T-helper 9 cell (primary cell): ENCODE results near the gene ZFYVE28.

Source experiments
- DNase-seq: peaks from one replicate; pipeline ENCODE4 v3.0.0-alpha.2; 2020

Gene ZFYVE28

DNA sequence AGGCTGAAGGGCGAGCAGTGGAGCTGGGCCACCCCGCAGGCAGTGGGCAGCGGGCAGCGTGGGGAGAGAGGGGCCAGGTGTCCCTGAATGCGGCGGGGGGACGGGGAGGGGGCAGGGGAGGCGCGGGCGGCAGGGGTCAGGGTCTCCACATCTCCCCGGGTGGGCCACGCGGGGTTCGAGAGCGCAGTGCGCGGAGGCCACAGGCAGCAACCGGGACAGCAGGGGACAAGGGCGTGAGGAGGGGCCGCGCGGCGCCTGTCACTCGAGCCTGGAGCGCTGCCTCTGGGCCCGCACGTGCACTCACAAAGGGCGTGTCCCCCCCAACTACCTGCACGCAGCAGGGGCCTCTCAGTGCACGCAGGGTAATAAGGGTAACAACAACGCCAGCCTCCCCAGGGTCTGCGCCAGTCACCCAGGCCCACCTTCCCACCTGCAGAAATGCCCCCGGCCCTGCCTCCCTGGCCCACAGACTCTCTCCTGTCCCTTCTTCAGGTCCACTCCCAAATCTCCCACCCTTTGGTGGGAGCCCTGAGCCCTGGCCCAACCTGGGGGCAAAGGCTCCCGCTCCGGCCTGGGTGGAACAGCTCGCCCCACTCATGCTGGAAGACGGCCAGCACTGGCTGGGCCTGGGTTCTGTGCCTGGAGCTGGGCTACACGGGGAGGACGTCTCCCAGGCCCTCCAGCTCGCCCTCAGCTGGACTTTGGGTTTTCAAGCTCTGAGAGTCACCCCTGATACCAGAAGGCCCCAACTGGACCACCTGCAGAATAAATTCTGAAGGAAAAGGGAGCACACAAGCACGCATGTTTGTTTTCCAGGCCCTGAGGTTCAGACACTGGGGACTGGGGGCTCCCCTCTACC, 53.2 kb downstream of the ZFYVE28 start:
- no peak for DNase-seq

DNA sequence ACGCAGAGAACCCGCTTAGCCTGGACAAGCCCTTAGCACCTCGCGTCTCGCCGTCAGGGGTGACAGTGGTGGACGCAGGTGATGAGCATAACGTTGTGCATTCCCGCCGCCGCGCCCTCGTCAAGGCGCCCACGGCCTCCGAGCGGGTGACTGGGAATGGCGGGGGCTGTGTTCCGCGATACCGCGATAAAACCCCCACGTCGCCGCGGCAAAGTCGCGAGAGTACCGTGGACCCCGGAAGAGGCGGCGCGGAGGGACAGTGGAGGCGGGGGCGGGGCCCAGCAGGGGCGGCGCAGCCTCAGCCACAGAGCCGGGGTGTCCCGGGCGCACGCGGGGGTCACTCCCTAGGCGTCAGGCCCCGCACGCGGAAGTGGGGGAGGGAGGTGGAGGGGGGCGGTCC, 53.8 kb downstream of the ZFYVE28 start:
- peak; percentile 42 for DNase-seq

DNA sequence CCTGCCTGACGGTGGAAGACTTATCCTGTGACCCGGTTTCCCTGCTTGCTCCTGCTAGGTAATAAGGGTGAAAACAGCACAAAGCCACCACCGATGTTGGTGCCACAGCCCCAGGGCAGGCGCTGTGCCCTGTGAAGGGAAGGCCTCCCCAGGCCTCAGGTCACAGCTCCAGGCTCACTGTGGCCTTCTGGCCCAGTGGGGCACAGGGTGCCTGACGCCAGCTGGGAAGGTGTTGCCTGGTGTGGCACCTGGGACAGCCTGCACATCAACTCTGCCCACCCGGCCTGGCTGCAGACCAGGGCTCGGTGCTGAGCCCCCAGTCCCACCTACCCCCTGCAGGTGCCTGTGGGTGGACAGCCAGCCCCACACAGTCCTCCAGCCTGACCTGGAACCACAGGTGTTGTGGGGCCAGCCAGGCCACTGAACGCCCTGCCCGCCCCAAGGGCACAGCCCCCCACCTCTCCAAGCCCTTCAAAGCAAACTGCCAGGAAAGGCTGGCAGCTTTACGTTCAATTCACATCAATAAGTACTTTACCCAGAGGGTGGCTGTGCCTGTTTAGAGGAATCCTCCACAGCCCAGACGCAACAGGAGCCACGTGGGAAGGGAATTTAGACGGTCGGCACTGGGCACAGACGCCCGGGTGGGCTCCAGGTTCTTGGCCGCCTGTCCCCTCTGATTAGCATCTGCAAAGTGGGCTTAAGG, 54.3 kb downstream of the ZFYVE28 start:
- DNase-seq: no peak

DNA sequence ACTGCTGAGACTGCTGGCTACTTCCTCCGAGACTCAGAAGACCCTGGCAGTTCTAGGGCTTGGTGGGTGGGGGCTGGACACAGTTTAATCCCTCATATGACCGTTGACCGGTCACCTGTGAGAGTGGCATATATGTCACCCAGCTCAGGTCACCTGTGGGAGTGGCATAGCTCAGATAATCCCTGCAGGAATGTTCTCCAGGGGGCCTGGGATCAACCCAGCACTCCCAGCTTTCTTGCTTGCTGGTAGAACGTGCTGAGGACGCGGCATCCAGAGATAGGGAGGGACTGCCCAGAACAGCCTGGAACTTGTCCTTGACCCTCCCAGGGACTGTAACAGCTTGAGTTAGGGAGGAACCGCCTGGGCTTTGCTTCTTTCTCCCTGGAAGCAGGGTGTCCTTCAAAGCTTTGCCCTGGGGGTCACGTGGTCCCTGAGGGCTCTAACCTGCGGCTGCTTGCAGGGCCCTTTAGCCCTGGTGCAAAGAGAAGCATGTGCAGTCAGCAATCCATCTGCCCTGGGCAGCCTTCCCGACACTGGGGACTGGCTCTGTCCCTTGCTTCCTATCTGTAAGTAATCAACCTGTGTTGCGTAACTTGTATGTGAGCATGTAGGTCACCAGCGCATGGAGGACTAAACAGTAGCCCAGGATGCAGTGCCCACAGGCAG, 55.3 kb downstream of the ZFYVE28 start:
- no peak for DNase-seq

DNA sequence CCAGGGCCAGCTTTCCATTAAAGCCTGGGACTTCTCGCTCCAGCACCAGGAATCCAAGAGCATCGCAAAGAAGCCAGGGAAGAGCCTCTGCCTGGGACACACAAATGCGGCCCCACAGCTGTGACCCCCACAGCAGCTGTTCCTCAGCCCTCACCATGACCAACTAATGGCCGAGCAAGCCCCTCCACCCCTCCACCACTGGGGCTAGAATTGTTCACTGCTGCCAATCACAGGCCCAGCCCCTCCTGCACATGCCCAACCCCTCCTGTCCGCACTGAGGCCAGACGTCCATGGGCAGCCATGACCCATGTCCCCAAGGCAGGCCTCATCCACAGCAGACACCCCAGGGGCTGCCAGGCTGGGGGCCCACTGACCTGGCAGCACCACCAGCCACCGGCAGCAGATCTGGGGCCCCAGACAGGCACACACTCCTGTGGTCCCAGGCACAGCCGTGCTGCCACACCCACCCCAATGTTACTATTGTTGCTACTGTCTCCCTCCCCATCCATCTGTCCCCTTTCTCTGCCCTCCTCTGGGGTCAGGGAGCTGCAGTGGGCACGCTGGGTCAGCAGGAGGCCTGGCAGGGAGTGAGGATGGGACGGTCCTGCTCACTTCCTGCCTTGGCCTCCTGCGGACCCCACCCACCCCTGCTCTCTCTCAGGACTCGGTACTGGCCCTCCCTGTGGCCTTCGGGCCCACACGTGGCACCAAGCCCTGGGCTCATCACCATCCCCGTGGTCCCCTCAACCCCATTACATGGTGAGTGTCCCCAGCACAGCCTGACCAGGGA, 56.0 kb downstream of the ZFYVE28 start:
- DNase-seq: no peak

DNA sequence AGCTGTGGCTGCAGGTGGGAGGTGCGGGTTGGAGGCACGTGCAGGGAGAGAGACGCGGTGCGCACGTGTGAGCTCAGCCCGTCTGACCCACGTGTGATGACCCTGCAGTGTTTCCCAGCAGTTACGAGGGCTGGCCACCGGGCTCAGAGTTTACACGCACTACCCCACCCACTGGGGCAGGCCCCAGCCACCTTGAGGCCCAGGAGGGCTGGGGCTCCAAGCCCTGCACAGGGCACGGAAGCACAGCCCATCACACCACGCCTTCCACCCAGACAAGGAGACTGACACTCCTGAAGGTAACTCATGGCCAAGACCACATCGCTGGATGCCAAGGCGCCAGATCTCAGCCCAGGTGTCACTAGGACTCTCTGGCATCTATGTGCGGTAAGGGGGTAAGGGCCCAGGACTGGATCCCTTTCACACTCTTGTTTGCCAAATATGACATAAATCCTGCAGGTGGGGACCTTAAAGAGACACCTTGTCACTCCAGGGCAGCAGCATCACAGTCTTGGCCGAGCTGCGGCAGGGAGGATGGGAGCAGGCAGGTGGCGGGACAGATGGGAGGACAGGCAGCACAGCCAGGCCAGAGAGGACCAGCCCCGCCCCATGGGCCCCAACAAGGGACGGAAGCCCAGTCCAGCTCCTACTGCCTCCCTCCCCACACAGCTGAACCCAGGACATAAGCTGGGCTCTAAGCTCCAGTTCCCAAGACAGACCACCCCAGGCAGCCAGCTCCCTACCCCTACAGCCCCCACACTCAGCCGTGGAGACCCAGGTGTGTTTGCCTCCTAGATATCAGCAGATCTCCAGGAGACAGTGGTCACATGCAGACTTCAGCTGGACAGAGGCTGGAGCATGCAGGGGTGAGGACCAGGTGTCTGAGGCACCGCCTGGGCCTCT, 56.8 kb downstream of the ZFYVE28 start:
- DNase-seq: no peak

DNA sequence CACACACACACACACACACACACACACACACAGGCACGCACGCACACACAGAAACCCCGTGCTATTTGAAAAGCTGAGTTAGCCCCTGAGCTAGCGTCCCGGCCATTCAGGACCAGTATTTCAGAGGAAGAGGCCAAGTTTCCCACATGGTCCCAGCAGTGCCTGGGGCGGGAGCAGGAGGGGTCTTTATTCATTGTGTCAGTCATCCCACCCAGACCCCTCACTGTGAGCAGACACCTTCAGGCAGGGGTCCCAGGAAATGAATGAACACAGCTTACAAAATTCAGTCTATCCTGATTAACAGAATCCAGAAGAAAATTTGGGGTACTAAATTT, 58.1 kb downstream of the ZFYVE28 start:
- no peak for DNase-seq

DNA sequence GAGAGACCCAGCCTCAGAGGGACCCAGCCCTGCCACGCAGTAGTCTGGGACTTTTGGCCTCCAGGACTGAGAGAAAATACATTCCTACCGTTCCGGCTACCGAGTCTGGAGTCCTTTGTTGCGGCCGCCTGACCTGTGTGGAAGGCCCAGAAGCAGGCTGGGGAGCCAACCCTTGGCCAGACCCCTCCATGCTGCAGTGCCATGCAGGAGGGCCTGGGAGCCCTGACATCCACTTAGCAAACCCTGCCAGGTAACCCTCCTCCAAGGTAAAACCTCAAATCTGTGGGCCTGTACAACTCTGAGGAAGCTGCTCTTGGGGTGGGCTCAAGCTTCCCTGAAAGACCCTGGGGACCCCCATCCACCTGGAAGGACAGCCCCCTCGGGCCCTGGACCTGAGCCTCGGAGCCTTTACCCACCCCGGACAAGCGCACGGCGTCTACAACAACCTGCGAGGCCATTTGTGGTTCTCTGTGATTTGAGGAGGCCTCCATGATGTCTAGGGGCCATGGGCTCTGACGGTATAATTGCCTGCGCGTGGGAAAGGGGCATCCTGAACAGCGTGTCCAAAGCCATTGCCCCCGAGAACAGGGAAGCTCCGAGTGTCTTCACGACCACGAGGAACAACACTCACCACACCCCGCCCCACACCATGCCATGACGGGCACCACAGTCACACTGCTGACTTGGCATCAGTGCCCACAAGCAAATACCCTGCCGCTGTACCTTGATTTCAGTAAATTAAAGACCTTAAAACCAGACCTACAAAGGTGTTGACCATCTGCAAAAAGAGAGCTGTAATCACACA, 58.7 kb downstream of the ZFYVE28 start:
- DNase-seq: no peak

DNA sequence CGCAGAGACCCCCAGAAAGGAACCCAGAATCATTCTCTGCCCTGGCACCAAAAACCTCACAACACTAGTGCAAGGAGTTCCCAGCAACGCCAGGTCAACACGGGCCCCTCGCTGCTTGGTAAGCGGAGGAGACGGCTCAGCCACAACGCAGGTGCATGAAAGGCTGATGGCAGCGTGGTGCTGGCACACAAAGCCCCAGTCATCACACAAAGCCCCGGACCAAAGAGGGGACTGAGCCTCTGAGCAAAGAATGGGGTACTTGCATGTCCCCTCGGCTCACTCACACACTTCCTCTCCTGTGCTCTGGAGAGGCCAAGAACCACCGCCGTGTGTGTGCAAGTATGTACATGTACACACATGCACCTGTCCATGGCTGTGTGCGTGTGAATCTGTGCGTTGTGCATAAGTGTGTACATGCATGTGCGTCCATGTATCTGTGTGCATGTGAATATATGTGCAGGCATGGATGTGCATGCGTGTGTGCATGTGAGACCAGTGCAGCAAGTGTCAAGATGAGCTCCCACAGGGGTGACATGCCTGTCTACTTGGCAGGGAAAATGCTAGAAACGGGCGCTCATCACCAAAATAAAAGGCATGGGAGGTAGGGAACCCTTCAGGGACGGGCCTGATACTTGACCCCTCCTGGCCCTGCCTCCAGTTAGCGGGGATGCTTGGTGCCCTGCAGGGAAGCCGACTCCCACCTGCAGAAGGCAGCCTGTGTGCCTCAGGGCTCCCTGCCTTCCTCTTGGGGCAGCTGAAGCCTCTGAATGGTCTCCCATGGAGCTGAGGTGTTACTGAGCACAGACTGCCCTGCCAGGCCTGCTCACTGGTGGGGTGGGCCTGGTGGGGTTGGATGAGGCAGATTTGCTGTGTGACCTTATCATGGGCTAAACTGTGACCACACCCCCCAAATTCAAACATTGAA, 60.4 kb downstream of the ZFYVE28 start:
- no peak for DNase-seq

DNA sequence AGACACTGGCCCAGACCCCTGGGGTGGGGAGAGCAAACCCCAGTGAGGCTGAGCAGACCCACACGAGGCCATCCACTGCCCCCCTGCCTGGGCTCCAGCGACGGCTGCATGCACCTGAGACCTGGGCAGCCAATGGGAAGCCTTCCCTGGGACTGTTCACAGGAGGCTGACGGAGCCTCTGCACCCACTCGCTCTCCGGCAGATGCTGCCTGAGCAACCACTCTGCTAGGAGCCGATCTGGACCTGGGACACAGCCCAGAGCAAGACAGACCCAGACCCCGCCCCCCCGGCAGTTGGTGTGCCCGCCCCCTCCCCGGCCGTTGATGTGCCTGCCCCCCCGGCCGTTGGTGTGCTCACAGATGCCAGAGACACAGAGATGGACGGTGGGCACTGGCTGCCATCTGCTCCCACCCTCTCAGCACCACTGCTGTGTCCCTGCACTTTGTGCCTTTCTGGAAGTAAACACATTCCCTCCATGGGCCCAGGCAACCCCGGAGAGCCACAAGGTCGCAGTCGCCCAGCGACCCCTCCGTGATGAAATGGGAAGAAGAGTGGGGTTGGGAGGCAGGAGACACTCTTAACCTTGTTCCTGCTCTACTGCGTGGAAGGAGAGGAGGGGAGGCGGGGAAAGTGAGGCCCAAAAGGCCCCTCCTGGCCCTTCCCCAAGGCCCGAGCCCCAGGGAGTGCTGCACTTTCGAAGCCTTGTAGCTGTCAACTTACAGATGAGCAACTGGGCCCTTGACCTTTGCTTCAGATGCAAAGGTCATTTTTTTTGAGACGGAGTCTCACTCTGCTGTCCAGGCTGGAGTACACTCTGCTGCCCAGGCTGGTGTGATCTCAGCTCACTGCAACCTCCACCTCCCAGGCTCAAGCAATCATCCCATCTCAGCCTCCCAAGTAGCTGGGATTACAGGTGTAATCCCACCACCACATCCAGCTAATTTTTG, 62.0 kb downstream of the ZFYVE28 start:
- DNase-seq: no peak

DNA sequence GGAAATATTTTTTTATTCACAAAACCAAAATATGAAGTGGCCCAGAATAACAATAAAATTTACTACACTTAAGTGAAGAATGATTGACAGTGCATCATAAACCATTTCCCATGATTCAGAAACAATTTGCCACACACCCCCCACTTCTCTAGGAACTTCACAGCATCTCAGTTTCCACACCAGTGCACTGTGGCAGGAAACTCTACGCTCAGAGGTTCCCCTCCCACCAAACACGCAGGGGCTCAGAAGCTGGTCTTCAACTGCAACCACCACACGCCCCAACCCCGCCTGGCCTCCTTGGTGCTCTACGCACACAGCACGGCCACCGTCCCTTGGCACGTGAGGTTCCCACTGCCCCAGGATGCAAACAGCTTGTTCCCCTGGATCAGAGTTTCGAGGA, 63.7 kb downstream of the ZFYVE28 start:
- DNase-seq: no peak

DNA sequence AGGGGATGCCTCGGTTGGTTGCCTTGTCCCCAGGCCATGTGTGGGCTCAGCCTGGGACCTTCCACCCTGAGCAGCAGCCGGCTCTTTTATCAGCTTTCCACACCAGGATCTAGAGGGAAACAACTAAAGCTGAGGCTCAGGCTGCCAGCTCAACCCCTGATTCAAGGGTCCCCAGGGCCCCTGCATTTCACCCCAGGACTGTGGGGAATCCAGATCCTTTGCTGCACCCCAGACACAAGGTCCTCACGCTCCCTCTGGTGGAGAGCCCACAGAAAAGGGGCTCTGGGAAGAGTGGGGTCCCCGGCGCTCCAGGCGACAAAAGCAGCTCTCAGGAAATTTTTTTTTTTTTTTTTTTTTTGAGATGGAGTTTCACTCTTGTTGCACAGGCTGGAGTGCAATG, 64.3 kb downstream of the ZFYVE28 start:
- peak; percentile 15 for DNase-seq

DNA sequence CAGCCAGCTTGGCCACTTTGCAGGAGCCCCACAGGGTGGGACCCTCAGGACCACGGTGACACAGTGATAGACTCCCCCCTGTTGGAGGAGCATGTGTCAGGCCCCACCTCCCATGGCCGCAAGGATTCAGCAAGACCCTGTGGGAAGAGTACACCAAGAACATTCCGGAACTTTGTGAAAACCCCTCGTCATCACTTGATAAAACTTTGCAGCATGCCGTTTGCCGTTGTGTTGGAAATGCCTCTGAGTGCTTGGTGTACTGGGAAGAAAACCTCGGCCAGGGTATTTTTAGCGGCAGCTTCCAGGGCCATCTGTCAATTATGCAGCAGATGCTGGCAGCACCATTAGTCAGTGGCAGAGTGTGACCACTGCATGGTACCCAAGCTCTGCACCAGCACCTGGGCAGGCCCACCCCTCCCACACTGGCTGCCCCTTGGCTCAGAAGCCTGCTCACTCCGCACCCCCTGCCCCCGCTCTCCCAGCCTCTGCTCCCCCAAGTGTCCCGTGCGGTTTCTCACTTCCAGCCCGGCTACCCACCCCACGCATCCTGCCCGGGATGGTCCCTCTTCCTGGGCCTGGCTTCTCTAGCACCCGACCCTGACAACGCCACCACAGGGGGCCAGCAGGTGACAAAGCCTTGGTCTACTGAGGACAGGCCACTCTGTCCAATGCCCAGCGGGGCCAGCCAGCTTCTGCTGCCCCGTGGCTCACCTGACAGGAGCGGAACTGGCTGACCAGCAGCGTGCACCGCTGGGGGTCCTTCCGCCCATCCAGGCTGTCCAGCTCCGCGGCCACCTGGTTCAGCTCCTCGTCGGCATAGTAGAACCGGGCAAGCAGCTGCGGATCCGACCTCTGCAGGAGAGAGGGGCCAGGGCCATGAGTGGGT, 65.0 kb downstream of the ZFYVE28 start:
- no peak for DNase-seq

DNA sequence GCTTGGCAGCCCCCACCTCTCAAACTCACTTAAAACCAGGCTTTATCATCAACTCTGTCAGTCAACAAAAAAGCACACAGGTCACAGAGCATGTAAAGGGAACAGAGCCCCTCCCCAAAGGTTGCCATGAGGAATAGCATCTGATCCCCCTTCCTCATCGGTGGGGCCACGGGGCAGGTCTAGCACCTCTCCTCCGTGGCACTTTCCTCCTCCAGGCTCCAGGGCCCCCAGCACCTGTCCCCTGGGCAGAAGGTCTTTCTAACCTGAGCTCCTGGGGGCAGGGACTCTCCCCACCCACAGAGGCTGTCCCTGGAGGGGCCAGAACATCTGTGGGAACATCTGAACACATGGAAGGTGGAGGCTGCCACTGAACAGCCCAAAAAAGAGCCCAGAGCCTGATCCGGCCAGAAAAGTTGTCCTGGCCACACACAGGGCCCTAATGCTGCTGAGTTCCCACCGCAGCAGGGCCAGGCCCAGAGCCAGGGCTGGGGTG, 65.7 kb downstream of the ZFYVE28 start:
- DNase-seq: no peak

DNA sequence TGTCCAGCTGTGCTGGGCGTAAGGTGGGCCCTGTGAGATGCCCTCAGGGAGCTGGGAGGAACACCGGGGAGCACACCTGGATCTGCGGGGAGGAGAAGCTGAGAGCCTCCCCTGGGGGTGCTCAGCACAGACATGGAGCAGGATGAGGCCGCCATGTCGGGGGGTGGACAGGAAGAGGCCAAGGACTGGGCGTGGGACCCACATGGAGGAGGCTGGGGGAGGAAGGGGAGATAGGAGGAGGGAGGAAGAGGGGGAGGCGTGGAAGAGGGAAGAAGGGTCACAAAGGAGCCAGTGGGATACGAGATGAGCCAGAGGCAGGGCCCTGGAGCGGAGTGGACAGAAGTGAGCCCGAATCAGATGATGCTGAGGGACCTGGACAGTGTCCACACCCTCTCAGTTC, 66.3 kb downstream of the ZFYVE28 start:
- no peak for DNase-seq

DNA sequence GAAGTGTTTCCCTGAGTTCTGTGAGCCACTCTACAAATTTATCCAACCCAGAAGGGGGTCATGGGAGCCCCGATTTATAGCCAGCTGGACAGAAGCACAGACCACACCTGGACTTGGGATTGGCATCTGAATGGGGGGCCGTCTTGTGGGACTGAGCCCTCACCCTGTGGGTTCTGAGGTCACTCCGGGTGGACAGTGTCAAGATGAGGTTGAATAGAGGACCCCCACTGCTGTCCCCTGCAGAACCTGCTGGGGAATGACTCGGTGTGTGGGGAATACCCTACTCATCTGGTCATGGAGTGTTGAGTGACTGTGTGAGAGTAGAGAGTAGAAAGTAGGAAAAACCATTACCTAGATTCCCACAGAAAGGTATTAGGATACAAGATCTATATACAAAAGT, 67.5 kb downstream of the ZFYVE28 start:
- no peak for DNase-seq

DNA sequence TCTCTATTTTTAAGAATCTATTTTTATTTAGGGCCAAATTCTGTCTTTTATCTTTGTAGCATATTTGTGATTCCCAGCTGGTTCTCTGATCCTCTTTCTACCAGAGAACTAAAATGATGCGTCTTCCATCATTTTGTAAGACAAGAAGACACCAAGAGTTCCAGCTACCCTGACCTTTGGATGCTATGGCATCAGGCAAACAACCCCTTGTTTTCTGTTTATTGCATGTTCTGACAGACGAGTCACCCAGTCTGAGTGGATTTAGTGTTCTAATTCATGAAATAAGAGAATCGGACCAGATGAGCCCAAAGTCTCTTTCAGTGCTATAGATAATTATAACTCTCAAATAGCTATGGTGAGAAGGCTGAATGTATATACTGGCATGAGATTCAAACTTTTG, 69.7 kb downstream of the ZFYVE28 start:
- no peak for DNase-seq

DNA sequence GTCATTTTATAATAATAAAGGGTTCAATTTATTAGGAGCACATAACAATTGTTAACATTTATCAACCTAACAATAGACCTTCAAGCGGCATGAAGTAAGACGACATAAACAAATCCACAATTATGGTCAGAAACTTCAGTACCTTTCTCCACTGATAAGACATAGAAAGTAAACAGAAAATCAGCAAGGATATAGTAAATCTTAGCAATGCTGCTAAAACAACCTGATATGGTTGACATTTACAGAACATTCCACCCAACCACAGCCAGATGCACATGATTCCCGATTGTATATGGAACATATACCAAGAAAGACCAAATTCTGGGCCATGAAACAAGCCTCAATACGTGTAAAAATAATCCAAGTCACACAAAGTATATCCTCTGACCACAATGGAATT, 71.3 kb downstream of the ZFYVE28 start:
- DNase-seq: no peak
